ENCODE measurements around the gene UTRN. TPM values are rescaled to one million over a fixed set of nuclear protein-coding genes. Genes with fewer than 3 reads are reported as not detected.

UTRN gene
- total RNA-seq, 1 donor from 2014 or later, result 116 TPM

DNA sequence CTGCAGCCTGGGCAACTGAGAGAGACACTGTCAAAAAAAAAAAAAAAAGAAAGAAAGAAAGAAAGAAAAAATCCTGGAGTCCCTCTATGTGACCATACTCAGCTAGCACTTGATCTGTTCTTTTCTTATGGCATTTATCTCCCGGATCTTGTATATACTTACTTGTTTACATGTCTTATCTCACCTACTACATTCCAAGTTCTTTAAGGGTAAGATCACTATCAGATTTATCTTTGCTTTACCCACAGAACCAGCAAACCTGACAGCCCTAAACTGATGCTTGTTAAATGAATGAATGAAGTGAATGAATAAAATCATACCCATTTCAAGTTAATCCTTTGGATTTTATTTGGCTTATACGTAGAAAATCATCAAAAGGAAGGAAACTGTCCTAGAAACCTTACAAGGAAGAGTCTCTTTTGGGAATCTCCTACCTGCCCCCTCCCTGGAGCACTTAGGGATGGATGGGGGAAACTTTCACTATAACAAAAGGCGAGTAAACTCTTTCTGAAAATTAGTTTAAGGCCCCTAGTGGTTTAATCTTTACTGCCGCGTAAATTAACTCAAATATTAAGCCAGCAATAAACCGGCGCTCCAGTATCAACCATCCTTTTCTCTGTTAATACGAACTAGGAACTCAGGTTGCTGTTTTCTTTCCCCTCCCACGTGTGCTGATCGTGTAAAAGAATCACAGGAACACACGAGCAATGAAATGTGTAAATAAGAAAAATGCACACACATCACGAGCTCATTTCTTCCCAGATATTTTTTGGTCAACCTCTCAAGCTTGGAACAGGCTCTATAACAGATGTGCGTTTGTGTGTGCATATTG is 1.3 kb upstream of the UTRN start:
- intact Hi-C loops (cut with micrococcal nuclease), result loop anchor here (2.0 kb wide), 3 partner anchors 51 to 199 kb away; partner anchors contain the start of gene SF3B5

DNA sequence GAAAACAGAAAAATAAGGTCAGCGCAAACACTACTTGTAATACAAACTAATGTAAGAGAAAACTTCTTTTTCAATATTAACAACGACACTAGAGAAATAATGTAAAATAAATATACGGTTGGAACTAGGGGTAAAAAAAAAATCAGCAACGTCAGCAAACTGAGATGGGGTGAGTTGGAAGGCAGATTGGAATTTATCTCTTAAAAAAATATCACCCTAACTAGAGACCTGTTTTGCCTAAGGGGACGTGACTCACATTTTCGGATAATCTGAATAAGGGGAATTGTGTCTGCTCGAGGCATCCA is 705 bp upstream of the UTRN start:
- intact Hi-C loops (cut with micrococcal nuclease), result loop anchor here (2.0 kb wide), 3 partner anchors 50 to 198 kb away; partner anchors contain the start of gene SF3B5

DNA sequence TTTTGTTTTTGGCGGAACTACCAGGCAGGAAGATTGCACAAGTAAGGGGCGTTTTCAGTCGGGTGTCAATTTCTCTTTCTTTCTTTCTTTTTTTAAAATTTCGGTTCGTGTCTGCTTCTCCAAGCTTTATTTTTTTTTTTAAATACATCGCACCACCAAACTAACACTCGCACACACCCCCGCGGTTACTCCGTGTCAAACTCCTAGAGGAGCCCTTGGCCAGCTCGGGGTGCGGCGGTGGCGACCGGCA is 338 bp downstream of the UTRN start:
- intact Hi-C loops (cut with micrococcal nuclease), result loop anchor here (1.0 to 5.0 kb wide), 6 partner anchors 49 to 197 kb away; partner anchors contain the start of genes SF3B5 and STX11

DNA sequence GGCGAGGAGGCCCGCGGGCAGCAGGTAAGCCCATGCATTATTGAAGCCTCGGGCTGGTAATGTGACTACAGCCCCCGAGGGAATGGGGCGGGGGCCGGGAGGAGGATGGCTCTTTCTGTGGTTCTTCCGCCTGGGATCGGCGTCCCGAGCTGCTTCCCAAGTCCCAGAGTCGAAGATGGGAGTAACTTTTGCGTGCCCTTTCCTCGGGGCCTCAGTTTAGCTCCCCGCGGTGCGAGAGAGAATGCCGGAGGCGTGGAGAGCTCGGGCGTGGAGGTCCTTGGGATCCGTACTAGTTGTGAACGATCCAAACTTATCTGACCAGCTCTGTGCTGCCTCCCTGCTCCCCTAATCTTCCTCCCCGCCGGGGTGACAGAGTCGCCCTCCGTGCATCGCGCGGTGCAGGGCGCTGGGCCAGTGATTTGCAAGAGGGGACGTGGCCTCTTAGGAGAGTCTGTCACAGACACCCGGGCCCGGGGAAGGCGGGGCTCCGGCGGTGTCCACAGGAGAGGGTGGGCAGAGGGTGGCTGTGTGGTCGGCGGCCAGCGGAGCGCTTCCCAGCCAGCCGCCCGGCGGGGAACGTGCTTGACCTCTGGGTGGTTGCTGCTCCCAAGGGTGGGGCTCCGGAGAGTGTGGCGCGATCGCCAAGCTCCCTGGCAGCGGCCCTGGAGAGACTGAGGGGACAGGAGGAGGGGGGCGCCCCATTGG is 815 bp downstream of the UTRN start:
- intact Hi-C loops (cut with micrococcal nuclease), result loop anchor here (1.0 to 5.0 kb wide), 8 partner anchors 21 to 197 kb away; partner anchors contain the start of genes SF3B5 and STX11

DNA sequence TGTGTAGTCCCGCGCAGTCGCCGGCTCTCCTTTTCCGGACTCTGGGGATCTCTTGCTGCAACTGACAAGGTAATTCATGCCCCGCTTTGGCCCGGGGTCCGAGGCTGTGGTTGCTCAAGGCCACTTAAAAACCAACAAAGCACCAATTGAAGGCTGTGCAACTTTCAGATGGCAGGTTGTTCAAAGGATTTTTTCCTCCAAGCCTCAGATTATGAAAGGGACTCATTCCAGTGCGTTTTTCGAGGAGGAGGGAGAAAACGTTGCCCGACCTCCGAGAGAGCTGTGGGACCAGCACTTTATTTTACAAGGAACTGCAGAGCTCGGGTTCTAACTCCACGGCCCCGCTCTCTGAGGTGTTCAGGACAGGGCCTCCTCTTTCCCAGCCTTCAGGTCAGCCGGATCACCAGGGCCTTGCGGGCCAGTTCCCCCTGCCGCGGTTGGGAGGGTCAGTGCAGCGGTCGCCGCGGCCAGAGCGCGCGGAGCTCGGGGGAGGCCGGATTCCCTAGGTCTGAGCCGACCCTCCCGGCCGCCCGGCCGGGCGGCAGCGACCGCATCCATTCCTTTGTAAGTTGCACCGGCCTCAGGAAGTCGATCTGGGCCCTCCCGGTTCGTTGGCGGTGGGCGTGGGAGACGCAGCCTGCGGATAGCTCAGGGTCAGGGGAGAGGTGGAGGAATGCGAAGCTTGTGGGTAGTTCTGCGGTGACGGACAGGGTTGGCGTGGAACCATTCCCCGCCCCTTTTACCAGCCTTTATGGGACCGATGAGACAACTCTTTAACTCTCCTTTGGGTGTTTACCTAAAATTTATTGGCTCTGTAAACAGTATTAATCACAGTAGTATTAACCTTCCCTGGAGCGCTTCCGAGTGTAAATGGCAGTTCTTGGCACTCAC is 1.6 kb downstream of the UTRN start:
- intact Hi-C loops (cut with micrococcal nuclease), result loop anchor here (1.0 to 5.0 kb wide), 4 partner anchors 20 to 141 kb away; partner anchors contain the start of gene STX11

DNA sequence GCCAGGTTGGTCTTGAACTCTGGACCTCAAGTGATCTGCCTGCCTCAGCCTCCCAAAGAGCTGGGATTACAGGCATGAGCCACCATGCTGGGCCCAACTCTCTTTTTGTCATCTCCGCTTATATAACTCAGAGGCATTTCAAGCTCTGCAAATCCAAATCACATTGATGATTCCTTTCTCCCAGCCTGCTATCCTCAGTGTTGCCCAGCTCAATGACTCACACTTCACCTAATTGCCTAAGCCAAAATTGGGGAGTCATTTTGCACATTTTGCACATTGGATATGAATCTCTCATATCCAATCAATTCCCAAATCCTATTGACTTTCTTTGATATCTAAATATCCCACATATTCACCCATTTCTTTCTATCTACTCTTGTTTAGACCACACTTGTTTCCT is 3.9 kb downstream of the UTRN start:
- intact Hi-C loops (cut with micrococcal nuclease), result loop anchor here (5.0 kb wide), 2 partner anchors 137 to 138 kb away; partner anchors contain the start of gene STX11

DNA sequence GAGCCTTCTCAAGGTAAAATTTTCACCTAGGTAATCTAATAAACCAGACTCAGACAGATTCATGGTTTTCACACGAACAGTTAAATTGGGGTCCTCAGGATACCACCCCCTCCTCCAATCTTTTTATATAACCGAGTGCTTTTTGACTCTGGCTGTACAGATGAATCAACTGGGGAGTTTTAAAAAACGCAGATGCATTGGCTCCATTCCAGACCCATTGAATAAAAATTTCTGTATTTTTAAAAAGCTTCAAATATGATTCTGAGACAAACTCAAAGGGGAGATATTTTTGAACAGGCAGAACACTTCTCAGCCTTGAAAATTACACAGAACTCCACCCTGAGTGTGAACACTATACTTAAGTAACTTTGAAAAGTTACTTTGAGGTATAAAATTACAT is 7.2 kb downstream of the UTRN start:
- intact Hi-C loops (cut with micrococcal nuclease), result no loop called here

DNA sequence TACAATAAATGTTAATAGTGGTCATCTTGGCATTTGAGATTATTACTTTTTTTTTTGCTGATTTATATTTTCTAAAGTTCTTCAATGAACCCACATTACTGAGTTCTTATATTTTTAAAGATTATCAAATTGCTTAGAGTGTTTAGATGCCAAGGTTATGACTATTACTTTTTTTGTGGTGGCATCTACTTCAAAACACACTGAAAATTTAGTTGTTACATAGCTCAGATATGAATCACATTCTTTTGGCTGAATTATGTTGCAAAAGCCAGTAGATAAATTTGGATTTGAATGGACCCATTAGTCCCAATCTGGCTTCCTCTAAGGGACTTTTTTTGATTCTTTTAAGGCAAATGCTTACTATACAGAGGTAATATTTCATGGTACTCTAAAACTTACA is 8.9 kb downstream of the UTRN start:
- intact Hi-C loops (cut with micrococcal nuclease), result no loop called here

DNA sequence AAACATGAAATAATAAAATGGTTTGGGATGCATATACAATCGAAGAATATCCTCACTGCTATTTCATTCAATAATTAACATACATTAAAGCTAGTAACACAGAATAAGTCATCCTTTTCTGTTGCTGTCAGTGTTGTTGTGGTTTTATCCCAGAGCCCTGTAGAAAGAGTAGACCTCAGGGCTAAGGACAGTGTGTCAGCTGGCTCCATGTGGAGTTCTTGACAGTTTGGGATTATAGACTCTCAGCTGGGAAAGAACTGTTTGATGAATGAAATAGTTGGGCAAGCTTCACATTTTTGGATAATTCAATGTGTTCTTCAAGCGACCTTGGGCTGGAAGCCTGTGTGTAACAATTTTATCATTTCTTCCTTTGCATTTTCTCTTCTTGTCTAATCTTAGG is 10.1 kb downstream of the UTRN start:
- intact Hi-C loops (cut with micrococcal nuclease), result no loop called here

DNA sequence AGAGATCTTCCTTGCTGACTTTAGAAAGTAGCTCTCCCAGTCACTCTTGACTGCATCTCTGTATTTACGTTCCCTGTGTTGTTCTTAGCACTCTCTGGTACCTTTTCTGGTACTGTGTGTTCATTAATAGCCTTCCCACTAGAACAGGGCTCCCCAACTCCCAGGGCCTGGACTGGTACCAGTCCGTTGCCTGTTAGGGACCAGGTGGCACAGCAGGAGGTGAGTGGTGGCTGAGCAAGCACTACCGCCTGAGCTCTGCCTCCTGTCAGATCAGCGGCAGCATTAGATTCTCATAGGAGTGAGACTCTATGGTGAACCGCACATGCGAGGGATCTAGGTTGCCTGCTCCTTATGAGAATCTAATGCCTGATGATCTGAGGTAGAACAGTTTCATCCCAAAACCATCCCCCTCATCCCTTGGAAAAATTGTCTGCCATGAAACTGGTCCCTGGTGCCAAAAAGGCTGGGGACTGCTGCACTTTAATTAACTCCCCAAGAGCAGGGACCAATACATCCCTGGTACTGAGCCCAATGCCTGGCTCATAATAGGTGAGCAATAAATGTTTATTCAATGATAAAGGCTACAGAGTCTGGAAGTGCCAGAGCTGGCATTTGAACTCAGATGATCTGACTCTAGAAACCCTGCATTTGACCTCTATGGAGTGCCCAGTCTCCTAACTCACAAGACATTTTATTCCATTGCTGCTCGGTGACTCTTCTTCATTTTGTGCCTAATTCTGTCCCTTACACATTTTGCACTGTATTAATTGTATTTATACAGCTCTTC is 11.0 kb downstream of the UTRN start:
- intact Hi-C loops (cut with micrococcal nuclease), result no loop called here

DNA sequence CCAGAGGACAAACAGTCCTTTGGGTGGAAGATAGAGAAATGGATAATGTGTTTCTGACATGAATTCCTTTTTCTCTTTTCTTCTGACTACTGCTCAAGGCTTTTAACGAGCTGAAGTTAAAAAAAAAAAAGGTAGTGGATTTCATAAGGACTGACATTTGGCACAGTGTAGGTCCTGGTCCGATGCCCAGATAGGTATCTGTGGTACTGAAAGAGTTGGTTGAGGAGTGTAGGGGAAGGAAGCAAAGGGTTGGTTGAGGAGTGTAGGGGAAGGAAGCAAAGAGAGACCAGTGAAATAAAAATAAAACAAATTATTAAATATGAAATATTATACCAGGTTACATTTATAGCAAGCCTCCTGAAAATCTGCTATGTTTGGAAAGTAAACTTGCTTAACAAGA is 11.8 kb downstream of the UTRN start:
- intact Hi-C loops (cut with micrococcal nuclease), result no loop called here

DNA sequence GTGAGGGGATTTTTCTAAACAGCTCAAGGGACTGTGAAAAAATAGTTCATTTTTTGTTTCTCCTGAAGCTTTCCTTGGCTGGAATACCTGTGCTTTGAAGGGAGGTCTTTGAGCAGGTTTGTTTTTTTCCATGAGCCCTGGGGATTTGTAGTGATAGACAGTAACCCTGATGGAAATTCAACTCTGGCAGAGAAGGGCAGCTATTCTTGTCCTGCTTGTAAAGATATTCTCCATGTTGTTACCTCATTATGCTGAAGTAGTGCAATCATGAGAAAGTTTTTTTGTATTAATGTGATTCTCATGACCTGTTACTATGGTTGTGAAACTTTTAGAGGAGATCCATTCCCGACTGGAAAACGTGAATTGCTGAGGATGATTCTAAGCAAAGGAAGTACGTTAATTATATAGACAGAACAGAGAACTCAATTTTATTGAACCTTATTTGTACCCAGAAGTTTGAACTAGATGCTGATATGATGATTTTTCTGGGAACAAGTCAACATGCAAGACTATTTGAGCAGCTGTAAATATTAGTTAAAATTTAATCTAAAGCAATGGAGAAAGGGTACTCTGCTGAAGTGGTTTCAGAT is 12.5 kb downstream of the UTRN start:
- intact Hi-C loops (cut with micrococcal nuclease), result no loop called here

DNA sequence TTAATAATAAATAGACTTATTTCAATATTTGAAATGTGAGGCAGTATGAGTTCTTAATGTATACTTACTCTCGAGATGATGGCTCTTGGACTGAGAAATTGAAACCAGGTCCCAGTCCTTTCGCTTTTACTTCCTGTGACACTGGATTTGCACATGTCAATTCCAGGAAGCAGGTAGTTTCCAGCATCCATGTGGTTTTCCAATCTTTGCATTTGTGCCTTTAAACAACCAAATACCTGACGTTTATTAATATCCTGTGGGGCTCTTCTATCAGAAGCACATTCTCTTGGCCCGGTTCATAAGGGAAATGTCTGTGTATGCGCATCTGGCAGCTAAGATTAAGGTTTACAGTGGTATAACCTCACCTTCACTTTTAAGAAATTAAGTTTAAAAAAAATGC is 13.1 kb downstream of the UTRN start:
- intact Hi-C loops (cut with micrococcal nuclease), result no loop called here

DNA sequence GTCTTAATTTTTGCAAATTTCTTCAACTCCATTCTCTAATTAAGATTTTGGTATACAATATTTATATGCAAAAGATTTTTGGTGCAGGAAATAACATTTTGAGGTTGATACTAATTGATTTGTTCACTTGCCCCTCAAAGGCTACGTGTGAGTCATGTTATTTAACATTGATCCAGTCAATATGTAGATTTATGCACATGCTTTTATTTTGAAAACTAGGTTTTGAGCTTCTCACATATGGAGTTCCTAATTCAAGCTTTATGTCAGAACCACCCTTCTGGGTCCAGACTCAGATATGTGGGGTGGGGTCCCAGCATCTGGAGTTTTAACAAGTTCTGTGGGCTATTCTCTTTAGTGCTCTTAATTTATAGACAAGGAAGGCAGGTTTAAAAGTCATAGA is 13.8 kb downstream of the UTRN start:
- intact Hi-C loops (cut with micrococcal nuclease), result no loop called here

DNA sequence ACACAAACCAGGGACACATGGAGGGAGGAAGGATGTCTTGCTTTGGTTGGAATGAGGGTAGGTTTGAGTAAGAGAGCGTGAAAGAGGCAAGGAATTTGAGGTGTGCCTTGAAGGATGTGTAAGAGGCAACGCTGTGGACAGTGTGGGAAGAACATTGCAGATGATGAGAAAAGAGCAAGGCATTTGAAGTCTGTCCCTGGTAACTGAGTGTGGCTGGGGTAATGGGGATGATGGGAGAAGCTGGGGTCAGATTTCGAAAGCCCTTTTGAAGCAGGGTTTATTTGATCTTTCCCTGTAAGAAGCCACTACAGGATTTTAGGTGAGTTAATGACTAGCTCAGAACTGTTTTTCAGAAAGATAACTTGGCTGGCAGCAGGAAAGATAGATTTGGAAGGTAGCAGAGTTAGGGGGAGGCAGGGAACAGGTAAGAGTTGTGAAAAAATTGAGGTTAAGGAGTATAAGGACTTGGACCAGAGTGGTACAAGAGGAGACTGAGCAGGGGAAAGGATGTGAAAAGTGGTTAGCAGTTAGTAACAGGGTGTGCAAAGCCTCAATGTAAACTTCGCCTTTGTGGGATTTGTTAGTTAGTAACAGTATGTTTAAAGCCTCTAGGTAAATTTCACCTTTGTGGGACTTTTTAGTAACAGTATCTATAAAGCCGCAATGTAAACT is 17.7 kb downstream of the UTRN start:
- intact Hi-C loops (cut with micrococcal nuclease), result no loop called here

DNA sequence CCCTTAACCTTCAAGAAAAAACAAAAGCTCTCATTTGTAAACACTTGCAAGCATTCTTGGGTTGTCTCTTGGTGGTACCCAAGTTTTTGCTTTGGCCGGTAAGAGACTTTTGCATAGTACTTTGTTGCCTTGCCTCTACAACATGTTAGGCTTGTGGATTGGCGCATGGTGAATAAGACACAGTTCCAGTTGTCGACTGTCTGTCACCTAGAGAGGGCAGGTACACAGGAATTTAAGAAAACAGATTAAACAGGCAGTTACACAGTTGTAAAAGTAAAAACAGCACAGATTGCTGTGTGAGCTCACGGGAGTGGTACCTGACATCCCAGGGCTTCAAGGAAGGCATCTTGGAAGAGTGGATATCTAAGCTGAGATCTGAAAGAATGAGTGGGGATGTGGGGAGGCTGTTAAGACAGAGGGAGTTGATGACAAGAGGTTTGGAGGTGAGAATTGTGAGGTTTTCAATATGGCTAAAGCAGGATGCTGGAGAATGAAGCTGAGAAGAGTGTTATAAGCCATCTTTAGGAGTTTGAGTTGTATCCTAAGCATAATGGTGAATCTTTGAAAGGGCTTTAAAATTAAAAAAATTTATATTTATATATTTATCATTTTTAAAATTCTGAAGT is 19.2 kb downstream of the UTRN start:
- intact Hi-C loops (cut with micrococcal nuclease), result no loop called here

DNA sequence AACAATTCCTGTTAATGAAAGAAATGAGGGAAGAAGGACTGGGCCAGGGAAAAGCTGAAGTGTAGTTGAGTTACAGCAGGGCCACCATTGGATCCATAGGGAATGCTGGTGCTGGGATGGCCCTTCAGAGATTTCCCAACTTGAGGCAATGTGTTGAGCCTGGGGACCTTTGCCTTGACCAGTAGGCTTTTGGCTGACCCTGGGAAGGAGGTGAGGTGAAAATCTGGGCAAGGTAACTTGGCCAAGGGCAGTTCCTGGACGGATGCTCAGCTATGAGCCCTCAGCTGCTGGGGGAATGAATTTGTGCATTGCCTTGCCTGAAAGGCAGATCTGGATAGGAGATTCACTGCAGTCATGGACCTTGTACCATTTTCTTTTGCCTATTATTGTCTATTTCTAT is 20.4 kb downstream of the UTRN start:
- intact Hi-C loops (cut with micrococcal nuclease), result no loop called here

DNA sequence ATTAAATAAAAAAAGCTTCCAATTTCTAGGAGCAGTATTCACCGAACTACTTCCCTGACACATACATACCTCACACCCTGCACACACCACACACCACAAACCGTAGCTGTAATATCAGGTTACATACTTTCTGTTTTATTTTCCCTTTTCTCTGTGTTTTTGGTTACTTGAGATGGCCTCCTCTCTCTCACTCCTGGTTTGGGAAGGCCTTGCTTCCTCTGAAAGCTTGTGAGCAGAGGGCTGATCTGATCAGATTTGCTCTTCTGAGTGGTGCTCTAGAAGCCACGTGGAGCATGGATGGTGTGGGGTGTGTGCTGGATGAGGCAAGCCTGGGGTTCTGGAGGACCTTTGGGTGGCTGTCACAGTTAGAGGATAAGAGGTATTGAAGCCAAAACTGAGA is 20.9 kb downstream of the UTRN start:
- intact Hi-C loops (cut with micrococcal nuclease), result loop anchor here (2.0 kb wide), 1 partner anchor 19 kb away; no protein-coding TSS in a partner anchor

DNA sequence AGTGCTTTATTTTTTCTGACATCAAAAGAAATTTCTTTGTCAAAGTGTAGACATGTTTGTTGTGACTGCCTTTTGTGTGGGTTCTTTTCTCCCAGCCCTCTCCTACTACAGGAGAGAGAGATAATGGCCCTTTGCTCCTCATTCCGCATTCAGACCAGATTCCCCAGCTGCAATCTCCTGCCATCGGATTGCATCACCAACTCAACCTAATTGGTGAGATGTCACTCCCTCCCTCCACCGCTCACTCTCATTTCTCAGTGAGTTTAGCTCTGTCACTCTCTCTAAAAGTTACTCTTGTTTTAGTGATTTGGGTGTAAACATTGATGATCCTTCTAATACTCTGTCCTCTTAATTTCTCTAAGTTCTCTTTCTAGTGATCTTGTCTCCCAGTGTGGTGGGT is 22.7 kb downstream of the UTRN start:
- intact Hi-C loops (cut with micrococcal nuclease), result loop anchor here (2.0 kb wide), 1 partner anchor 21 kb away; no protein-coding TSS in a partner anchor

Data from T-helper 2 cell treated with Interferon-gamma antibody and Interleukin-4, amounts not matched to agents 100 ng/mL and 5 ng/mL, for 36 hours (primary cell).